ENCODE measurements around the gene NLRC5. TPM values are rescaled to one million over a fixed set of nuclear protein-coding genes. Genes with fewer than 3 reads are reported as not detected.

The NLRC5 gene
- total RNA-seq, 1 donor from 2014 or later, result 60.1 TPM

DNA sequence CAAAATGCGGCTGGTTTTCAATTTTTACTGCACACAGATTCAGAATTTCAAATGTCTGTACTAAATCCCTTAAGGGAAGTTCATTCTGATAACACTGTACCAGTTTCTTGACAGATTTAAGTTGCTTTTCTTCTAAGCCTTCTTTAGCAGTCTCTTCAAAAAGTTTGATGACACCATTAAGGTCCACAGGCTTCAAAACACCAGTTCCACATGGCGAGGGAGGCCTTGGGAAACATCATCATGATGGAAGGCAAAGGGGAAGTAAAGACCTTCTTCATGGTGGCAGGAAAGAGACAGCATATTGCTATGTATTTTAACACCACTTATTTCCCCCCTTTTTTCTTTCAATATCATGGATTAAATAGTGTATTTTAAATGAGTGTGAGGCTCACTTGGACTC is 24.5 kb downstream of the NLRC5 start:
- intact Hi-C loops (cut with DNase I), result no loop called here
- ATAC-seq, result no peak
- no peak for DNase-seq (ENCODE audit: low spot score)

DNA sequence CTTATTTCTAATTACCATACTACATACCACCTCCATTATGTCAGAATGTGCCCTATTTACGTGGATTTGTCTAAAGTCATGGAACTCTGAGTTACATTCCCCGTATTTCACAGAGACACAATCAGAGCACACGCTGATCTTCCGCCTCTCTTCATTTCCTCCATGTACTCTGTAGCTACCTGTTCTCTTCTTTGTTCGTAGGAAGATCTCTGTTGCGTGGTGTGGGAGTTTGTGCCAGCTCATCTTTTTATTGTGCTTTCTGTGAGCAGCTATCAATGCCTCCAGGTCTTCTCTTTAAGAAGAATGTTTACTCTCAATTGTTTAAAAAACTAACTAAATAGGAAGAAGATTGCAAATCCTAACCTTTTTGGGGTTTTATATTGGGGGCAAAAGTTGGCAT is 26.9 kb downstream of the NLRC5 start:
- ATAC-seq, result no peak
- DNase-seq (ENCODE audit: low spot score), result no peak
- intact Hi-C loops (cut with DNase I), result no loop called here

DNA sequence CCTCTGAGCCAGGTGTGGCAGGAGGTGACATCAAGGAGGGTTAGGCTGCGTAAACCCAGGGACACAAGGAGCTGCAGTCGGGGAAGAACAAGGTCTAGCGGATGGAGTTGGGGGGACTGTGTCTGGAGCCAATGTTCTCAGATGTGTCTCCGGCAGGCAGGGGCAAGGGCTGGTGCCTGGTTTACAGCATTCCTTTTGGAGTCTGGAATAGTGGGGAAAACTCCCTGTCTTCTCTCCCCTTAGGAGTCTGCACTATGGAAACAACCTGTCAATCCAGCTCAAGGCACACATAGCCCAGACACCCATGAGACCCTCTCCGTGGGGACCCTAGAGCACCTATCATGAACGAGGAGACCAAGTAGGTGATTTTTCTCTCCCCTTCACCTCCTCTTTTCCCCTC is 27.5 kb downstream of the NLRC5 start:
- ATAC-seq, result no peak

DNA sequence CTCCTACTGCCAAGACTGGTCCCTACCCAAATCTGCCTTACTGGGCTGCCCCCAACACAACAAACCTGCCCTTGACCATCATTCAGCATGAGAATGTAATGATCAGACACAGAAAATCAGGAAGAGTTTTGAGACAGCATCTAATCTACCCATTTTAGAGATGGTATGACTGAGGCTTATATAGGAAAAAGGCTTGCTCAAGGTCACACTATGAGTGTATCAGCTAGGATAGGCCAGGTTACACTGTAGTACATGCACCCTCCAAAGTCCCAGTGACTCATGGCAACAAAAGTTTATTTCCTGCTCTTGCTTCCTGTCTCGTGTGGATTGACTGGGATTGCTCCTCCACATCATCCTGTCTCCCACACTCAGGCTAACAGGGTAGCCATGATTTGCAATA is 27.9 kb downstream of the NLRC5 start:
- ATAC-seq, result no peak
- intact Hi-C loops (cut with DNase I), result no loop called here
- DNase-seq (ENCODE audit: low spot score), result no peak

More for the DNA sequence above, 27.5 kb downstream of the NLRC5 start:
- intact Hi-C loops (cut with DNase I), result no loop called here
- no peak for DNase-seq (ENCODE audit: low spot score)

DNA sequence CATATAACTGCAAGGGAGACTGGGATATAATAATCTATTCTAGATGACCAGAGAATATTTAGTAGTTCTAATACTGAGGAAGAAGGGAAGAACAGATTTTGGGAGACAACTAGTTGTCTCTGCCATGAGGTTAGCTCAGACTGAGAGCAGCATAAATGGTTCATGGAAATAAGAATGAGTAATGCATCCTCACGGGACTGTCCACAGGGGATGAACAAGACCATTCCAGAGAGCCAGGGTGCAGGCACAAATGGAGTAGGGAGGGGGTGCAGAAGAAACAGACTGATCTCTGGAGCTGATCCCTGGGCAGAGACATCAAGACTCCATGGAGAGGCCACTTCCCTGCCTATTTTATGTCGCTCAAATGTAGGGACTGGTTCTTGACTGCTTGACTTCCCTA is 30.4 kb downstream of the NLRC5 start:
- DNase-seq (ENCODE audit: low spot score) (no peak), ATAC-seq (no peak)
- intact Hi-C loops (cut with DNase I), result no loop called here

DNA sequence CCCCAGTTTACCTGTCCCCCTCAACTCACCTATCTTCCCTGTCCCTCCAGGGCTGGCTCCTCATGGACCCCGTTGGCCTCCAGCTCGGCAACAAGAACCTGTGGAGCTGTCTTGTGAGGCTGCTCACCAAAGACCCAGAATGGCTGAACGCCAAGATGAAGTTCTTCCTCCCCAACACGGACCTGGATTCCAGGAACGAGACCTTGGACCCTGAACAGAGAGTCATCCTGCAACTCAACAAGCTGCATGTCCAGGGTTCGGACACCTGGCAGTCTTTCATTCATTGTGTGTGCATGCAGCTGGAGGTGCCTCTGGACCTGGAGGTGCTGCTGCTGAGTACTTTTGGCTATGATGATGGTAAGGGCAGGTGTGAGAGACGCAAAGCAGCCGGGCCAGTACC is 31.3 kb downstream of the NLRC5 start:
- DNase-seq (ENCODE audit: low spot score) (peak; percentile 37), ATAC-seq (no peak)
- intact Hi-C loops (cut with DNase I), result no loop called here

DNA sequence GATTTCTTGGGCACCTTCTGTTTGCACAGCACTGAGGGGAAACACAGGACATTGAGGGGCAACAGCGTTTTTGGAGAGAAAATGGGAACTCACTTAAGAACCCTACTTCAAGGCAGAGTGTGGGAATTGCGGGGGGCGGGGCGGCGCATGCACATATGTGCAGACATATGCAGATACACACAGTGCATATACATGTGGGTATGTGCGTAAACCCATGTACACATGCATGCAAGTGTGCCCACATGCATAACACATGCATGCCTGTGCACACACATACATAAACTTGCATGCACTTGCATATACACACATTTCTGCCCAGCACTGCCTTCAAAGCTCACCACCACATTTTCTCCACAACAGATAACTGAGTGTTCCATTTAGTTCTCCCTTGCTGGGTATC is 32.4 kb downstream of the NLRC5 start:
- peak; percentile 49 for DNase-seq (ENCODE audit: low spot score)
- intact Hi-C loops (cut with DNase I), result no loop called here
- no peak for ATAC-seq

DNA sequence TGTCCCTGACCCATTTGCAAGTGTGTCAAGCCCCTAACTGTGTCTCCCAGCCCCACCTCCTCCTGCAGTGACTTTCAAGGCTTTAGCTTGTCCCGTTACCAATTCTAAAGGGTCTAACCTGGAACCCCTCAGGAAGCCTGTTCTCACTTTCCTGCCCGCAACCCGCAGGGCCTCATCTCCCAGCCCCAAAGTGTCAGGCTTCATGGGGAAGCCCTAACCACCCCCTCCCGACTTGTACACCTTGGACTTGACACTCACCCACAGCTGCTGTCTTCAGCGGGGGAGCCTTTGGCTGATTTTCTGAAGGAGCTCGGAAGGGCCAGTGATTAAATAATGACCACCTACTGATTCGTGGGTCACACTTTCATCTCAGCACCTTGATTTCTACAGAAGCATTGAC is 33.1 kb downstream of the NLRC5 start:
- DNase-seq (ENCODE audit: low spot score) (peak; percentile 36), ATAC-seq (no peak)
- intact Hi-C loops (cut with DNase I), result no loop called here

DNA sequence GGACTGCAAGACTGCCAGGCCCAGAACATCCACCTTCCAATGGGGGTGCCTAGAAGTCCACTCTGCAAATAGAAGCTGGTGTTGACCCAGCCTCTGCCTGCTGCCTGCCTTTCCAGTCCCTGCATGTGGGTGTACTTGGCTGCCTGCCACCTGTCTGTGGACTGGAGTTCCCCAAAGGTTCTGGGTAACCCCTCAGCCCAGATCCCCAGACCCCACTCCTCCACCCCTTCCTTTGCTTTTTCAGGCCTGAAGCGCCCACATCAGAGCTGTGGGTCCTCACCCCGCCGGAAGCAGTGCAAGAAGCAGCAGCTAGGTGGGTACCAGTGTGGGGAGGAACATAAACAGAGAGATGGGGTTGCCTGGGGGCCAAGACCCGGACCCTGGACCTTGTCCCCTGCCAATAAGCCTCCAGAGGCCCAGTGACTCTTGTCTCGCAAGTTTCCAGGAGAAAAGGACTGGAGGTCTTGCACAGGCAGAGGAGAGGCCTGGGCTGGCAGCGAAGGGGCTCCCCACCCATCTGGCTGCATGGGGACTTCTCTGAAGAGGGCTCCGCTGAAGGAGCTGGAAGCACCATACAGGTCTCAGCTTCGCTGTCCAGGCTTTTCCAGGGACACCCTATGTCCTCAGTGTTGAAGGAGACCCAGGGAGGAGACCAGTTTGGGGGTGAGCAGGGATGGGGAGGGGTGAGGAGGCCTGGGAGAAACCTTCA is 34.3 kb downstream of the NLRC5 start:
- intact Hi-C loops (cut with DNase I), result no loop called here
- DNase-seq (ENCODE audit: low spot score), result peak; percentile 60
- ATAC-seq, result no peak

DNA sequence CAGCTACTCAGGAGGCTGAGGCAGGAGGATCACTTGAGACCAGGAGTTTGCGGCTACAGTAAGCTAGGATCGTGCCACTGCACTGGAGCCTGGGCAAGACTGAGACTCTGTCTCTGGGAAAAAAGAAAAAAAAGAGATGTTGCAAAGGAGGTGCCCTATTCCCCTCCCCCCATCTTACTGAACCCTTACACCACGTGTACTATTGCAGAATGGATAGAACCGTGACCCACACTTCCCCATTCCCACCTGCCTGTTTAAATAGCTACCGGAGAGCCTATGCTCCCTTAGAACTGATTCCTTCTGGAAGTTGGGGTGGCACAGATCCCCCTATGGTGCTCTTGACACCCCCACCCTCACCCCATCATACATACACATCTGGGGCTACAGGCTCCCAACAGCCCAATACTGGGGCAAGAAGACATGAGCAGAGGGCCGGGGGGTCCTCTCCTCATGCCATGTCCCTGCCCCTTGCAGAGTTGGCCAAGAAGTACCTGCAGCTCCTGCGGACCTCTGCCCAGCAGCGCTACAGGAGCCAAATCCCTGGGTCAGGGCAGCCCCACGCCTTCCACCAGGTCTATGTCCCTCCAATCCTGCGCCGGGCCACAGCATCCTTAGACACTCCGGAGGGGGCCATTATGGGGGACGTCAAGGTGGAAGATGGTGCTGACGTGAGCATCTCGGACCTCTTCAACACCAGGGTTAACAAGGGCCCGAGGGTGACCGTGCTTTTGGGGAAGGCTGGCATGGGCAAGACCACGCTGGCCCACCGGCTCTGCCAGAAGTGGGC is 35.7 kb downstream of the NLRC5 start:
- intact Hi-C loops (cut with DNase I), result no loop called here
- DNase-seq (ENCODE audit: low spot score), result peak; percentile 46
- no peak for ATAC-seq

DNA sequence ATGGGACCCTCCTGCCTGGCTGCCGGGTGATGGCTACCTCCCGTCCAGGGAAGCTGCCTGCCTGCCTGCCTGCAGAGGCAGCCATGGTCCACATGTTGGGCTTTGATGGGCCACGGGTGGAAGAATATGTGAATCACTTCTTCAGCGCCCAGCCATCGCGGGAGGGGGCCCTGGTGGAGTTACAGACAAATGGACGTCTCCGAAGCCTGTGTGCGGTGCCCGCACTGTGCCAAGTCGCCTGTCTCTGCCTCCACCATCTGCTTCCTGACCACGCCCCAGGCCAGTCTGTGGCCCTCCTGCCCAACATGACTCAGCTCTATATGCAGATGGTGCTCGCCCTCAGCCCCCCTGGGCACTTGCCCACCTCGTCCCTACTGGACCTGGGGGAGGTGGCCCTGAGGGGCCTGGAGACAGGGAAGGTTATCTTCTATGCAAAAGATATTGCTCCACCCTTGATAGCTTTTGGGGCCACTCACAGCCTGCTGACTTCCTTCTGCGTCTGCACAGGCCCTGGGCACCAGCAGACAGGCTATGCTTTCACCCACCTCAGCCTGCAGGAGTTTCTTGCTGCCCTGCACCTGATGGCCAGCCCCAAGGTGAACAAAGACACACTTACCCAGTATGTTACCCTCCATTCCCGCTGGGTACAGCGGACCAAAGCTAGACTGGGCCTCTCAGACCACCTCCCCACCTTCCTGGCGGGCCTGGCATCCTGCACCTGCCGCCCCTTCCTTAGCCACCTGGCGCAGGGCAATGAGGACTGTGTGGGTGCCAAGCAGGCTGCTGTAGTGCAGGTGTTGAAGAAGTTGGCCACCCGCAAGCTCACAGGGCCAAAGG is 36.8 kb downstream of the NLRC5 start:
- DNase-seq (ENCODE audit: low spot score) (peak; percentile 56), ATAC-seq (peak; percentile 31)
- intact Hi-C loops (cut with DNase I), result no loop called here

DNA sequence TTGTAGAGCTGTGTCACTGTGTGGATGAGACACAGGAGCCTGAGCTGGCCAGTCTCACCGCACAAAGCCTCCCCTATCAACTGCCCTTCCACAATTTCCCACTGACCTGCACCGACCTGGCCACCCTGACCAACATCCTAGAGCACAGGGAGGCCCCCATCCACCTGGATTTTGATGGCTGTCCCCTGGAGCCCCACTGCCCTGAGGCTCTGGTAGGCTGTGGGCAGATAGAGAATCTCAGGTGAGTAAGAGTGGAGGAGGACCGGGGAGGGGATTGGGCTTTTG is 37.4 kb downstream of the NLRC5 start:
- DNase-seq (ENCODE audit: low spot score), result no peak
- intact Hi-C loops (cut with DNase I), result no loop called here
- no peak for ATAC-seq

DNA sequence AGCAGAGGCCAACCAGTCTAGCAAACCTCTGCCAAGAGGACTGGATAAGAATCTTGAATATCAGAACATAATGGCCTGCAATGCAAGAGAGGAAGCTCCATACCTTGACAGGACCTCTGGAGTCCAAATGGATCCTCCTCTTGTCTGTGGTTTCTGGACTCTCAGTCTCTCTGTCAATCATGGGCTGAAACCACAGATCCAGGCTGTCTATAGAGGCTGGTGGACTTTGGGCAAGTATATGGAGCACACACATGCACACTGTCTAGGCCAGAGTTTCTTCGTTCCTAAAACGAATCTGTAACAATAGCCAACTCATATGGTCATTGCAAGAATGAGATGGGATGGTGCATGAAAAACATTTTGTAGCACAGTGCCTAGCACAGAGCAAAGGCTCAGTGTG is 37.7 kb downstream of the NLRC5 start:
- intact Hi-C loops (cut with DNase I), result no loop called here
- no peak for ATAC-seq
- no peak for DNase-seq (ENCODE audit: low spot score)

DNA sequence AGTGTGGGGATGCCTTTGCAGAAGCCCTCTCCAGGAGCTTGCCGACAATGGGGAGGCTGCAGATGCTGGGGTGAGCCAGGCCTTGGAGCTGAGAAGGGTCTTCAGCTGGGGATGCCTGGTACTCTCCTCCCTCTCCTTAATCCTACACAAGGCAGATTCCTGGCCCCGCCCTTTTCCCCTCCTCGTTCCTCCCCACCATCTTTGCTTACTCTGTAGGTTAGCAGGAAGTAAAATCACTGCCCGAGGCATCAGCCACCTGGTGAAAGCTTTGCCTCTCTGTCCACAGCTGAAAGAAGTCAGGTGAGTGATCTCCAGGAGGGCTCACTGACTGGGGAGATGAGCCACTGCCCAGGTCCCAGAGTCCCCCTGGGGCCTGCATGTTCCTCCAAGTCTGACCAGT is 38.7 kb downstream of the NLRC5 start:
- intact Hi-C loops (cut with DNase I), result no loop called here
- ATAC-seq (no peak), DNase-seq (ENCODE audit: low spot score) (no peak)

DNA sequence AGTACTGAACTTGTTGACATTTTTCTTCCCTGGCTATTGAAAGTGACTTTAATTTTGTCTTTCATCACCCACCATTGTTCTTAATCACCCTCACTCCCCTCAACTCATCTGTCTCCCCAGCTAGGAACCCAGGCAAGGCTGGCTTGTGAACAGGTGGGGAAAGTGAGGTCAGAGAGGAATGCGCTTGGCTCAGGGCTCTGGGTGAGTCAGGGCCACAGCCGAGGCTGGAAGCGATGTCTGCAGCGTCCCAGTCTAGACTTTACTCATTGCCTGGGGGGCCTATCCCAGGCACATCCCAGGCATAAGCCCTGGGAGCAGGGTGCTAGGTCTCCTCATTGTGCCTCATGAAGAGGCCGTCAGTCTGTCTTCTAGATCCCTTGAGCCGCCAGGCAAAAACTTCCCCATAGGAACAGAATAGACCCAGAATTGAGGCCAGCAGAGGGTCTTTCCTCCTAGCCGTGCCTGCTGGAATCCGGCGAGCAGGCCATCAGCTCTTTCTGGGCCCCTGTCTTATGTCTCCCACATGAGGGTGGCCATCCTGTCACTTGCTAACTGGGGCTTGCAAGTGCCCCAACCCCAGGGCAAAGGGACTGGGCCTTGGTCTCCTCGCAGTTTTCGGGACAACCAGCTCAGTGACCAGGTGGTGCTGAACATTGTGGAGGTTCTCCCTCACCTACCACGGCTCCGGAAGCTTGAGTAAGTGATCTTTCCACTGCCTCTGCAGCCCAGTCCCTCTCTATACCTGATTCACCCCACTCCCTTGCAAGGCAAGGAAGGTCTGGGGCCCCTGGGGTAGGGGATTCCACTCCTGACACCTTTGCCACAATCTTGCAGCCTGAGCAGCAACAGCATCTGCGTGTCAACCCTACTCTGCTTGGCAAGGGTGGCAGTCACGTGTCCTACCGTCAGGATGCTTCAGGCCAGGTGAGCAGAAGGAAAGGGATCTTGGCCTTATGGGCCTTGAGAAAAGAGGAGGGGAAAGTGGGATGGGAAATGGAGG is 40.1 kb downstream of the NLRC5 start:
- intact Hi-C loops (cut with DNase I), result no loop called here
- DNase-seq (ENCODE audit: low spot score) (no peak), ATAC-seq (no peak)

DNA sequence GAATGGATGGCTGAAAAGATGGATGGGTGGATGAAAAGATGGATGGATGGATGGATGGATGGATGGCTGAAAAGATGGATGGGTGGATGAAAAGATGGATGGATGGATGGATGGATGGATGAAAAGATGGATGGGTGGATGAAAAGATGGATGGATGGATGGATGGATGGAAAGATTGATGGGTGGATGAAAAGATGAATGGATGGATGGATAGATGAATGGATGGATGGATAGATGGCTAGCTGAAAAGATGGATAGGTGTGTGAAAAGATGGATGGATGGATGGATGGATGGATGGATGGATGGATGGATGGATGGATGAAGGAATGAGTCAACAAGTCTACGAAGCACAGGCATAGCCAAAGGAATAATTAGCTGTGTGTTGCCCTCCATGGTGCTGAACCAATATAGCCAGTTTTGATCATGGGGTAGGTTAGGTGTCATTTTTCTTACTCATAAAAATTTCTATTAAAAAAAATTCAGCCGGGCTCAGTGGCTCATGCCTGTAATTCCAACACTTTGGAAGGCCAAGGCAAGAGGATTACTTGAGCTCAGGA is 41.1 kb downstream of the NLRC5 start:
- intact Hi-C loops (cut with DNase I), result no loop called here
- DNase-seq (ENCODE audit: low spot score) (no peak), ATAC-seq (no peak)

DNA sequence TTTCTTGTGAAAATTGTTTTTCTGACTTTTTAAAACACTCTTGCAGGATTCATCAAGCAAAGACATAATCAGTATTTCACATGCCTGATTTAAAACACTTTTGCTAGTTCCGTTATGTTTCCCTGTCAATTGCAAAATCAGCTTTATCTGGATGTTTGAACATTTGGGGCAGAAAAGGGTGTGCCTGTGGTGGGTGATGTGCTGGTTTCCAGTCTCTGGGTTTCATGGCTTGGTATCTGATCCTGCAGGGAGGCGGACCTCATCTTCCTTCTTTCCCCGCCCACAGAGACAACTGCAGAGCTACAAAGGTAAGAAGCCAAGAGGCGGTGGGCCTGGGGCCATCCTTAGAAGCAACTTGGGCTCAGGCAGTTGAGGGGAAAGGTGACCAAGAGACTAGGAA is 41.8 kb downstream of the NLRC5 start:
- intact Hi-C loops (cut with DNase I), result no loop called here
- DNase-seq (ENCODE audit: low spot score) (no peak), ATAC-seq (no peak)

DNA sequence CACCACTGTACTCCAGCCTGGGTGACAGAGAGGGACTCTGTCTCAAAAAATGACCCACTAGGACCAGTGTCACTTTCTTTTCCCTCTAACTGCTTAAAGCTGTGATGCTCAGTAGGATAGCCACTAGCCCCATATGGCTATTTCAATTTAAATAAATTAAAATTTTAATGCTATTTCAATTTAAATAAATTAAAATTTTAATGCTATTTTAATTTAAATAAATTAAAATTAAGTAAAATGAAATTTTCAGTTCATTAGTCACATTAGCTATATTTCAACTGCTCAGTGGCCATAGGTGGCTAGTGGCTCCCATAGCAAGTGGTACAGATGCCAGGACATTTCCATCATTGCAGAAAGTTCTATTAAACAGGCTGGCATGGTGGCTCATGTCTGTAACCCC is 43.0 kb downstream of the NLRC5 start:
- intact Hi-C loops (cut with DNase I), result no loop called here
- ATAC-seq, result no peak

DNA sequence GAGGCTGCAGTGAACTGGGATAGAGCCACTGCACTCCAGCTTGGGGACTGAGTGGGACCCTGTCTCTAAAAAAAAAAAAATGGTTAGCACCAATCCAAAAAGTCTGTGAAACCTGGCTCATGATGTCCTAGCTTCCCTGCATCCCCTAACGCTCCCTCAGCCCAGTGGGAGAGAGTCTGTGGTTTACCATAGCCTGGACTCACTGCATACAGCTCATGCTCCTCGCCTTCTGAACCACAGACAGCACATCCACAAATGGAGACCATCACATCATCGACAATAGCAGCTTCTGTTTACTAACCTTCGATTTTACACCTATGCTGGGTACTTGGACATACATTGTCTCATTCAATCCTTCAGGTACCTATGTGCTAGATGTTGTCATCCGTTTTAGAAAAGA is 43.6 kb downstream of the NLRC5 start:
- intact Hi-C loops (cut with DNase I), result no loop called here
- ATAC-seq (no peak), DNase-seq (ENCODE audit: low spot score) (no peak)

More for the DNA sequence above, 43.0 kb downstream of the NLRC5 start:
- no peak for DNase-seq (ENCODE audit: low spot score)
